ENCODE results near the gene HOXC10. TPM values are rescaled to one million over a fixed set of nuclear protein-coding genes. Genes with fewer than 3 reads are reported as not detected.

Gene HOXC10
- total and polyA plus RNA-seq, 2 experiments from 2014 or later: 0.23 to 1.7 TPM

- whole genome bisulfite sequencing (ENCODE audit: low lambda C conversion rate, missing lambda C conversion rate): 35% methylated on average over 23 of the region's 23 CpGs
- Histone ChIP-seq H3K36me3 (replicated peaks; ENCODE audit: insufficient read depth, low read depth) (no peaks in the 10 kb centered on the region), H3K4me1 (ENCODE audit: insufficient read depth) (peaks cover 16% of the 10 kb centered on the region), H3K4me2 (peak overlapping the region; percentile 90), H3K27ac (peak overlapping the region; percentile 97), H3K27me3 (peaks cover 82% of the 10 kb centered on the region), H3K4me3 (no peak overlapping the region), H3K9me3 (ENCODE audit: low read depth) (no peaks in the 10 kb centered on the region), H3K79me2 (peaks cover 59% of the 10 kb centered on the region), H4K20me1 (ENCODE audit: insufficient read depth, poor library complexity, severe bottlenecking) (no peaks in the 10 kb centered on the region), H2AFZ (no peak overlapping the region), H3K9me2 (replicated peaks; ENCODE audit: insufficient read depth) (no peaks in the 10 kb centered on the region)
- peak; percentile 18 for TF ChIP-seq EZH2phosphoT487 (IDR thresholded peaks at IDR 0.05; ENCODE audit: low read depth, severe bottlenecking, unreplicated experiment)
- no peak for TF ChIP-seq EZH2 (IDR thresholded peaks at IDR 0.05; ENCODE audit: borderline replicate concordance)
- no peak for TF ChIP-seq CTCF (IDR thresholded peaks at IDR 0.05; ENCODE audit: poor library complexity)
- no peak for DNase-seq (ENCODE audit: low spot score)
Observed at GRCh38 chr12:54020591-54021405, 35.9 kb downstream of the HOXC10 start.

- Histone ChIP-seq H2AFZ (no peak overlapping the region), H3K27ac (peak overlapping the region; percentile 34), H4K20me1 (ENCODE audit: insufficient read depth, poor library complexity, severe bottlenecking) (no peaks in the 10 kb centered on the region), H3K27me3 (peaks cover 86% of the 10 kb centered on the region), H3K4me2 (peak overlapping the region; percentile 90), H3K9me3 (ENCODE audit: low read depth) (no peaks in the 10 kb centered on the region), H3K4me1 (ENCODE audit: insufficient read depth) (peaks cover 23% of the 10 kb centered on the region), H3K36me3 (replicated peaks; ENCODE audit: insufficient read depth, low read depth) (no peaks in the 10 kb centered on the region), H3K4me3 (no peak overlapping the region), H3K79me2 (peaks cover 63% of the 10 kb centered on the region), H3K9me2 (replicated peaks; ENCODE audit: insufficient read depth) (no peaks in the 10 kb centered on the region)
- TF ChIP-seq EZH2 (IDR thresholded peaks at IDR 0.05; ENCODE audit: borderline replicate concordance): no peak
- TF ChIP-seq EZH2phosphoT487 (IDR thresholded peaks at IDR 0.05; ENCODE audit: low read depth, severe bottlenecking, unreplicated experiment): no peak
- TF ChIP-seq CTCF (IDR thresholded peaks at IDR 0.05; ENCODE audit: poor library complexity): peak; percentile 21
- no peak for DNase-seq (ENCODE audit: low spot score)
- WGBS (ENCODE audit: low lambda C conversion rate, missing lambda C conversion rate): 13% methylated on average over 16 of the region's 16 CpGs
Observed at GRCh38 chr12:54021432-54022013, 36.6 kb downstream of the HOXC10 start.

- no peaks in the 10 kb centered on the region for H3K9me2 ChIP-seq (replicated peaks; ENCODE audit: insufficient read depth)
- H3K27me3 ChIP-seq: peaks cover 95% of the 10 kb centered on the region
- no peak overlapping the region for H3K27ac ChIP-seq
- no peaks in the 10 kb centered on the region for H3K36me3 ChIP-seq (replicated peaks; ENCODE audit: insufficient read depth, low read depth)
- peaks cover 67% of the 10 kb centered on the region for H3K79me2 ChIP-seq
- TF ChIP-seq CTCF (IDR thresholded peaks at IDR 0.05; ENCODE audit: poor library complexity) (no peak), EZH2 (IDR thresholded peaks at IDR 0.05; ENCODE audit: borderline replicate concordance) (peak; percentile 36)
- no peaks in the 10 kb centered on the region for H3K9me3 ChIP-seq (ENCODE audit: low read depth)
- H3K4me1 ChIP-seq (ENCODE audit: insufficient read depth): peaks cover 27% of the 10 kb centered on the region
- 25% methylated on average over 8 of the region's 8 CpGs for WGBS (ENCODE audit: low lambda C conversion rate, missing lambda C conversion rate)
- no peaks in the 10 kb centered on the region for H4K20me1 ChIP-seq (ENCODE audit: insufficient read depth, poor library complexity, severe bottlenecking)
- no peak overlapping the region for H2AFZ ChIP-seq
- DNase-seq (ENCODE audit: low spot score): no peak
- H3K4me3 ChIP-seq: no peak overlapping the region
- peak overlapping the region; percentile 70 for H3K4me2 ChIP-seq
Observed at GRCh38 chr12:54022960-54023884, 38.3 kb downstream of the HOXC10 start.

Measured in hepatocyte (in vitro differentiated cells).